Type B pancreatic cell (in vitro differentiated cells): ENCODE measurements around the gene PTPRH. TPM values are rescaled to one million over a fixed set of nuclear protein-coding genes. Genes with fewer than 3 reads are reported as not detected.

ENCODE experiments used
- DNase-seq: peaks from one replicate; pipeline ENCODE4 v3.0.0; 2021; ENCODE audit warnings: mixed read lengths; ENCODE audit not compliant: unreplicated experiment; ENCODE audit errors: extremely low spot score
- H3K27ac Mint-ChIP-seq: 2 replicates; pipeline ENCODE4 v1.8.0; 2021; ENCODE audit warnings: mild to moderate bottlenecking, mixed read lengths
- H3K27me3 Mint-ChIP-seq: 2 replicates; pipeline ENCODE4 v1.8.0; 2021; ENCODE audit warnings: mixed read lengths
- H3K36me3 Mint-ChIP-seq: 2 replicates; pipeline ENCODE4 v1.8.0; 2021; ENCODE audit warnings: mixed read lengths
- H3K4me1 Mint-ChIP-seq: one replicate; pipeline ENCODE4 v1.8.0; 2021; ENCODE audit warnings: mixed read lengths; ENCODE audit not compliant: unreplicated experiment
- H3K4me3 Mint-ChIP-seq: 2 replicates; pipeline ENCODE4 v1.8.0; 2021; ENCODE audit warnings: mild to moderate bottlenecking, mixed read lengths
- H3K9me3 Mint-ChIP-seq: 2 replicates; pipeline ENCODE4 v1.8.0; 2021; ENCODE audit warnings: mixed read lengths
- total RNA-seq: library from RNA; stranded (reverse); gene quantifications from 2 replicates; pipeline ENCODE4 v1.2.1, GENCODE V29; 2021; ENCODE audit warnings: low replicate concordance
- TF ChIP-seq, protein P1 (sequence below): fragments of 200-600 bp; sonication (generic); conservative IDR thresholded peaks from 2 replicates; pipeline ENCODE4 v1.5.0; 2021; ENCODE audit warnings: antibody characterized with exemption, mild to moderate bottlenecking

The PTPRH gene
- total RNA-seq, 1 donor from 2014 or later = 4.3 TPM

DNA sequence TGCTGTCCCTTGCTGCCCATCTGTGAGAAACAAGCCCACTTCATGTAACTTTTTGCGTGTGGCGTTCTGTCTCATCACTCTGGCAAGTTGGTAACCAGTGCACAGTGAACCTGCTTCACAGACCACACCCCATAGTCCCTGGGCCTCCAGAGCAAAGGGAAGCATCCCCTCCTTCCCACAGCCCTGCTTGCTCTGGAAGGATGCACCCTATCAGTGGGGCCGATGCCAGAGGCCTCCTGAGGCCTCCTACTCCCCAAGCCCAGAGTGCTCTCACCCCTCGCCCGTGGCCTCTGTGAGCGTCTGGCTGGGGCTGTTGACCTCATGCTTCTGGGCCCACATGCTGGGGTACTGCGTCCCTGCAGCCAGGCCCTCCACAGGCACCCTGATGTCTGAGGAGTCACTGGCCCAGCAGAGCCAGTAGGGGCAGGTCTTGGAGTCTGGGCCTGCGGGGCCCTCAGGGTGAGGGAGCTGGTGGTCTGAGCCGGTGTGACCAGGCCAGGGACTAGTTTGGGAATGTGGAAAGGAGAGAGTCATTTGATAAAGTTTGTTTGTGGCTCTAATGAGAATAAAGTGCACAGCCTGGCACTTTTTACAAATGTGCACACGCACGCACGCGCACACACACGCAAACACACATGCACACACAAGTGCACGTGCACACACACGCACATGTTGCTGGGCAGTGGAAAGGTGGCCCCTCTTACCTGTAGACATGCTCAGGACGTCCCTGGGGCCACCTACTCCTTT is 14.2 kb upstream of the PTPRH start:
- no peak overlapping the region for H3K4me3 Mint-ChIP-seq

DNA sequence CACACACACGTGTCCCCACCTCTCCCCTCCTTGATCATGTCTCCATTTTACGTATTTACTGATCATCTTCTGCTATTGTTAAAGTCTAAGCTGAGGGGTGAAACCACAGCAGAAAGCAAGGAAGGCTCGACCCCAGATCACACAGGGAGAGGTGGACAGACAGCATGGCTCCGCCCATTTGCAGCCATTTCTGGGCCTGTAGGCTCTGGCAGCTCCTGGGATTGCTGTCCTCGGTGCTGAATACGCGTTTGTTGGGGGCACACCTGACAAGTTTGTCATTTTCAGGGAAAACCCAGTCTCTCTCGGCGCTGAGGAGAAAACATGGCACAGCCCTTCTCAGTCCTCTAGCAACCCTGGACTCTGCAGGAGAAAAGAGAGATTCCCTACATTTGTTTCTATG is 11.2 kb upstream of the PTPRH start:
- Mint-ChIP-seq H3K36me3 (peaks cover 8% of the 10 kb centered on the region), H3K27ac (no peak overlapping the region), H3K4me3 (no peak overlapping the region), H3K4me1 (peaks cover 11% of the 10 kb centered on the region), H3K27me3 (peaks cover 8% of the 10 kb centered on the region), H3K9me3 (peaks cover 8% of the 10 kb centered on the region)
- no peak for DNase-seq
- TF ChIP-seq, protein P1, sequence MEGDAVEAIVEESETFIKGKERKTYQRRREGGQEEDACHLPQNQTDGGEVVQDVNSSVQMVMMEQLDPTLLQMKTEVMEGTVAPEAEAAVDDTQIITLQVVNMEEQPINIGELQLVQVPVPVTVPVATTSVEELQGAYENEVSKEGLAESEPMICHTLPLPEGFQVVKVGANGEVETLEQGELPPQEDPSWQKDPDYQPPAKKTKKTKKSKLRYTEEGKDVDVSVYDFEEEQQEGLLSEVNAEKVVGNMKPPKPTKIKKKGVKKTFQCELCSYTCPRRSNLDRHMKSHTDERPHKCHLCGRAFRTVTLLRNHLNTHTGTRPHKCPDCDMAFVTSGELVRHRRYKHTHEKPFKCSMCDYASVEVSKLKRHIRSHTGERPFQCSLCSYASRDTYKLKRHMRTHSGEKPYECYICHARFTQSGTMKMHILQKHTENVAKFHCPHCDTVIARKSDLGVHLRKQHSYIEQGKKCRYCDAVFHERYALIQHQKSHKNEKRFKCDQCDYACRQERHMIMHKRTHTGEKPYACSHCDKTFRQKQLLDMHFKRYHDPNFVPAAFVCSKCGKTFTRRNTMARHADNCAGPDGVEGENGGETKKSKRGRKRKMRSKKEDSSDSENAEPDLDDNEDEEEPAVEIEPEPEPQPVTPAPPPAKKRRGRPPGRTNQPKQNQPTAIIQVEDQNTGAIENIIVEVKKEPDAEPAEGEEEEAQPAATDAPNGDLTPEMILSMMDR = no peak

More for the DNA sequence above, 14.2 kb upstream of the PTPRH start:
- Mint-ChIP-seq H3K27me3 (no peaks in the 10 kb centered on the region), H3K36me3 (peaks cover 3% of the 10 kb centered on the region), H3K27ac (no peak overlapping the region), H3K9me3 (no peaks in the 10 kb centered on the region), H3K4me1 (peaks cover 6% of the 10 kb centered on the region)
- DNase-seq = no peak
- TF ChIP-seq, protein P1 = no peak

DNA sequence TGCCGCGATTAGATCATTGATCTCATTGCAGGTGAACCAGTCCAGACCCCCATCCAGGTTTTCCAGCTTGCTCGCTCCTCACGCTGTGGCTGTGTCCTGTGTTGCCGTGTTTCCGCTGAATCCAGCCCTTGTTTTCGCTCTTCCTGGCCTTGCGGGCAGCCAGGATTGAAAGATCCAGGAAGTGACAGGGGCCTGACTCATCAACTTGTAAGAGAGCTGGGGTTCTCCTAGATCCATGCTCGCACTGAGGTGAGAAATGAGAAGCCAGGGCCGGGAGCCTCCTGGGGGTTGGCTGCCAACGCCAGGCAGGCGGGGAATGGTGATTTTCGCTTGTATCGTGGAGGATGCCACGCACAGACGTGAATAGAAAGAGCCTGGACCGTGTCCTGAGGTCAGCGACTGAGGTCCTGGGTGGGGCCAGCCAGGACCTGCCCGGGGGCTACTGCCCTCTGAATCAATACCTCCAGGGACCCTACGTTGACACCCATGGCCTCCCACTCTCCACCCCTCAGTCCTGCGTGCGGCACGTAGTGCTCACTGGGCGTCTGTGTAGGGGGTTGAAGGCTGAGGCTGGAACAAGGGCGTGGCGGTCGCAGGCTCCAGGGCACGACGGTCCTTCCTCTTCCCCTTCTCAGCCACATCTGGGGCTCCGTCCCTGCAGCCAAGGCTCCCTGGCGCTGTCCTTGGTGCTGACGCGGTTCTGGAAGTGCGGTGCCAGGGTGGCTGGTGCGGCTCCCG is 7.3 kb upstream of the PTPRH start:
- Mint-ChIP-seq H3K4me1 (peaks cover 11% of the 10 kb centered on the region), H3K27ac (peak overlapping the region; percentile 85), H3K36me3 (peaks cover 7% of the 10 kb centered on the region), H3K4me3 (peak overlapping the region; percentile 91), H3K9me3 (peaks cover 15% of the 10 kb centered on the region), H3K27me3 (peaks cover 10% of the 10 kb centered on the region)
- no peak for DNase-seq
- TF ChIP-seq, protein P1 = no peak

DNA sequence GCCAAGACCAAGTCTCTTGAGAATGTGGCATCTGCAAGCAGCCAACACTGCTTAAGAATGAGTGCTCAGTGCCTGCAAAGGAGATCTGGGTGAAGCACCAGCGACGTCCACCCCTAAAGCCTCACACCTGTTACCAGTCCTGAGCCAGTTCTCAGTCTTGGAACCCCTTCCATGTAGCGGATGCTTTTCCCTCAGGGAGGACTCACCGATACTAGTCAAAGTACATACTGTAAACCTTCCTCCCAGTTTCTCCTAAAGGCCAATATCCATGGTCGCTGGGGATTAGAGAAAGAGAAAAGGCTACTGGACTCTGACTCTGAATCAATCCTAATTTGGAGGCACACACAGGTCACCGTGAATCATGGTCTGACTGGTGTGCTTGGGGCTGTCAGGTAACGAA is 4.2 kb upstream of the PTPRH start:
- Mint-ChIP-seq H3K4me1 (peaks cover 15% of the 10 kb centered on the region), H3K27ac (no peak overlapping the region), H3K36me3 (peaks cover 4% of the 10 kb centered on the region), H3K9me3 (peaks cover 15% of the 10 kb centered on the region), H3K27me3 (peaks cover 10% of the 10 kb centered on the region), H3K4me3 (no peak overlapping the region)
- TF ChIP-seq, protein P1 = no peak
- no peak for DNase-seq

DNA sequence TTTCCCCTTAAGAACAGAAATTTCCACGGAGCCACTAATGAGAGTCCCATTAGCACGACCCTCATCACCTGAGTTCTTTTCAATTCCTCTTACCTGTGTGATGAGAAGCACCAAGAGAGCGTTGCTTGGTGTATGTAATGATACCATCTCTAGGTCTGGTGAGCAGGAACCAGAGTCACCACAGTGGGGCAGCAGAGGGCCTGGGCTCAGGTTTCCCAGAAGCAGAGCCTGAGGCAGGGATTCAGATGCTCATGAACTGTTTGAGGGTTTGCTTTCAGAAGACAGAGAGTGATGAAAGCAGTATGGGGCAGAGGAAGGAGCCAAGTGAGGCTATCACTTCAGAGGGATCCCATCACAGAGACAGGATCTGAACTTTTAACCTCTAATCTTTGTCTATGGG is 3.1 kb upstream of the PTPRH start:
- no peak for DNase-seq
- no peak overlapping the region for H3K4me3 Mint-ChIP-seq
- peak overlapping the region; percentile 40 for H3K27ac Mint-ChIP-seq
- peaks cover 15% of the 10 kb centered on the region for H3K9me3 Mint-ChIP-seq
- peaks cover 4% of the 10 kb centered on the region for H3K36me3 Mint-ChIP-seq
- peaks cover 15% of the 10 kb centered on the region for H3K4me1 Mint-ChIP-seq
- TF ChIP-seq, protein P1 = peak; percentile 66
- H3K27me3 Mint-ChIP-seq = peaks cover 10% of the 10 kb centered on the region
